ENCODE measurements around the gene CNOT6L.

DNA sequence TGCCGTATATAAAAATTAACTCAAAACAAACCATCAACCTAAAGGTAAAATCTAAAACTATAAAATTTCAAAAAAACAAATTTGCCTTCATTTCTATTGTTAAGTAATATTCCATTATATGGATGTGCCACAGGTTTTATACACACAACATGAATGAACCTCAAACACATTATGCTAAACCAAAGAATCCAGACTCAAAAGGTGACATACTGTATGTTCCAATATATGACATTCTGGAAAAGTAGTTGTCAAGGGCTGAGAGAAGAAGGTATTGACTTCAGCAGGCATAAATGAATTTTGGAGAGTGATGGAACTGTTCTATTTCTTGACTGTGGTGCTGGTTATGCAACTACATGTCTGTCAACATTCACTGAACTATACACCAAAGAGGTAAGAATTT, 56.6 kb downstream of the CNOT6L start:
- TF ChIP-seq, protein P1, sequence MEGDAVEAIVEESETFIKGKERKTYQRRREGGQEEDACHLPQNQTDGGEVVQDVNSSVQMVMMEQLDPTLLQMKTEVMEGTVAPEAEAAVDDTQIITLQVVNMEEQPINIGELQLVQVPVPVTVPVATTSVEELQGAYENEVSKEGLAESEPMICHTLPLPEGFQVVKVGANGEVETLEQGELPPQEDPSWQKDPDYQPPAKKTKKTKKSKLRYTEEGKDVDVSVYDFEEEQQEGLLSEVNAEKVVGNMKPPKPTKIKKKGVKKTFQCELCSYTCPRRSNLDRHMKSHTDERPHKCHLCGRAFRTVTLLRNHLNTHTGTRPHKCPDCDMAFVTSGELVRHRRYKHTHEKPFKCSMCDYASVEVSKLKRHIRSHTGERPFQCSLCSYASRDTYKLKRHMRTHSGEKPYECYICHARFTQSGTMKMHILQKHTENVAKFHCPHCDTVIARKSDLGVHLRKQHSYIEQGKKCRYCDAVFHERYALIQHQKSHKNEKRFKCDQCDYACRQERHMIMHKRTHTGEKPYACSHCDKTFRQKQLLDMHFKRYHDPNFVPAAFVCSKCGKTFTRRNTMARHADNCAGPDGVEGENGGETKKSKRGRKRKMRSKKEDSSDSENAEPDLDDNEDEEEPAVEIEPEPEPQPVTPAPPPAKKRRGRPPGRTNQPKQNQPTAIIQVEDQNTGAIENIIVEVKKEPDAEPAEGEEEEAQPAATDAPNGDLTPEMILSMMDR (IDR thresholded peaks at IDR 0.05): no peak
- TF ChIP-seq, protein P2, sequence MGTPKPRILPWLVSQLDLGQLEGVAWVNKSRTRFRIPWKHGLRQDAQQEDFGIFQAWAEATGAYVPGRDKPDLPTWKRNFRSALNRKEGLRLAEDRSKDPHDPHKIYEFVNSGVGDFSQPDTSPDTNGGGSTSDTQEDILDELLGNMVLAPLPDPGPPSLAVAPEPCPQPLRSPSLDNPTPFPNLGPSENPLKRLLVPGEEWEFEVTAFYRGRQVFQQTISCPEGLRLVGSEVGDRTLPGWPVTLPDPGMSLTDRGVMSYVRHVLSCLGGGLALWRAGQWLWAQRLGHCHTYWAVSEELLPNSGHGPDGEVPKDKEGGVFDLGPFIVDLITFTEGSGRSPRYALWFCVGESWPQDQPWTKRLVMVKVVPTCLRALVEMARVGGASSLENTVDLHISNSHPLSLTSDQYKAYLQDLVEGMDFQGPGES (IDR thresholded peaks at IDR 0.05; ENCODE audit: low read depth, low read length): no peak
- TF ChIP-seq, protein P3, sequence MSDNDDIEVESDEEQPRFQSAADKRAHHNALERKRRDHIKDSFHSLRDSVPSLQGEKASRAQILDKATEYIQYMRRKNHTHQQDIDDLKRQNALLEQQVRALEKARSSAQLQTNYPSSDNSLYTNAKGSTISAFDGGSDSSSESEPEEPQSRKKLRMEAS (IDR thresholded peaks at IDR 0.05; ENCODE audit: low read depth): no peak
- no peak for TF ChIP-seq CHD2 (IDR thresholded peaks at IDR 0.05; ENCODE audit: low read length, partially characterized antibody)
- TF ChIP-seq POLR2AphosphoS5 (IDR thresholded peaks at IDR 0.05; ENCODE audit: low read depth, low read length): no peak
- no peak for TF ChIP-seq JUND (IDR thresholded peaks at IDR 0.05)
- no peak for TF ChIP-seq EP300 (IDR thresholded peaks at IDR 0.05; ENCODE audit: borderline replicate concordance in 1 of 2, low read depth in 1 of 2, low read length in 1 of 2)
- TF ChIP-seq SIN3A (IDR thresholded peaks at IDR 0.05; ENCODE audit: borderline replicate concordance, low read depth, low read length): no peak
- TF ChIP-seq RCOR1 (IDR thresholded peaks at IDR 0.05; ENCODE audit: low read length): no peak
- no peak for TF ChIP-seq TAF1 (IDR thresholded peaks at IDR 0.05; ENCODE audit: borderline replicate concordance, low read depth, low read length)
- TF ChIP-seq EZH2phosphoT487 (IDR thresholded peaks at IDR 0.05; ENCODE audit: borderline replicate concordance, low read depth): no peak
